Testis (tissue), 2 donors: ENCODE data around the gene RASSF3.

Source experiments
- CTCF ChIP-seq, 3 experiments: fragments of 450-650 bp in 2 of 3; fragments of 200-600 bp in 1 of 3; sonication (generic) in 1 of 3; IDR thresholded peaks; one replicate each; pipeline ENCODE4 v1.5.1; 2016 to 2019; ENCODE audit warnings: antibody characterized with exemption in 3 of 3, mild to moderate bottlenecking in 2 of 3, moderate library complexity in 1 of 3
- POLR2A ChIP-seq: fragments of 450-650 bp; IDR thresholded peaks from one replicate; pipeline ENCODE4 v1.6.1; 2017; ENCODE audit warnings: antibody characterized with exemption, mild to moderate bottlenecking, moderate library complexity

GRCh38 chr12:64667793-64668192, 57.5 kb downstream of the RASSF3 start:
- TF ChIP-seq CTCF (IDR thresholded peaks at IDR 0.05): no peak
- no peak for TF ChIP-seq POLR2A
